ENCODE measurements around the gene PEMT.
"Not testable (repeated sequence)": the region's sequence is repeated elsewhere in the genome, so short reads cannot be mapped to it uniquely, and the experiment has no call there.

The PEMT gene

GRCh38 chr17:17476865-17477467, 114.5 kb downstream of the PEMT start, which contains the start of gene MED9:
Gene MED9 (plus strand): TSS chr17:17477000. CDS start chr17:17477042, 42 bp downstream.
- DNase-seq = peak; percentile 97

- no peak for DNase-seq
Observed at GRCh38 chr17:17474341-17474740, 117.2 kb downstream of the PEMT start.

GRCh38 chr17:17472333-17472920, 119.1 kb downstream of the PEMT start:
- DNase-seq = no peak

- no peak for DNase-seq
Observed at GRCh38 chr17:17469996-17470395, 121.5 kb downstream of the PEMT start.

- DNase-seq = no peak
Observed at GRCh38 chr17:17469358-17469757, 122.2 kb downstream of the PEMT start.

- no peak for DNase-seq
Observed at GRCh38 chr17:17468217-17469010, 123.1 kb downstream of the PEMT start.

- DNase-seq = no peak
Observed at GRCh38 chr17:17467720-17468119, 123.8 kb downstream of the PEMT start.

GRCh38 chr17:17467016-17467415, 124.5 kb downstream of the PEMT start:
- no peak for DNase-seq

GRCh38 chr17:17466511-17466910, 125.0 kb downstream of the PEMT start:
- DNase-seq = no peak

- not testable (repeated sequence) for DNase-seq
Observed at GRCh38 chr17:17465878-17466277, 125.6 kb downstream of the PEMT start.

GRCh38 chr17:17463821-17464220, 127.7 kb downstream of the PEMT start:
- no peak for DNase-seq

- no peak for DNase-seq
Observed at GRCh38 chr17:17462048-17462824, 129.3 kb downstream of the PEMT start.

- DNase-seq = no peak
Observed at GRCh38 chr17:17460038-17460437, 131.5 kb downstream of the PEMT start.

- DNase-seq = no peak
Observed at GRCh38 chr17:17457680-17458079, 133.8 kb downstream of the PEMT start.

- DNase-seq = no peak
Observed at GRCh38 chr17:17456251-17456650, 135.3 kb downstream of the PEMT start.
